ENCODE data around the gene GALNT14.

DNA sequence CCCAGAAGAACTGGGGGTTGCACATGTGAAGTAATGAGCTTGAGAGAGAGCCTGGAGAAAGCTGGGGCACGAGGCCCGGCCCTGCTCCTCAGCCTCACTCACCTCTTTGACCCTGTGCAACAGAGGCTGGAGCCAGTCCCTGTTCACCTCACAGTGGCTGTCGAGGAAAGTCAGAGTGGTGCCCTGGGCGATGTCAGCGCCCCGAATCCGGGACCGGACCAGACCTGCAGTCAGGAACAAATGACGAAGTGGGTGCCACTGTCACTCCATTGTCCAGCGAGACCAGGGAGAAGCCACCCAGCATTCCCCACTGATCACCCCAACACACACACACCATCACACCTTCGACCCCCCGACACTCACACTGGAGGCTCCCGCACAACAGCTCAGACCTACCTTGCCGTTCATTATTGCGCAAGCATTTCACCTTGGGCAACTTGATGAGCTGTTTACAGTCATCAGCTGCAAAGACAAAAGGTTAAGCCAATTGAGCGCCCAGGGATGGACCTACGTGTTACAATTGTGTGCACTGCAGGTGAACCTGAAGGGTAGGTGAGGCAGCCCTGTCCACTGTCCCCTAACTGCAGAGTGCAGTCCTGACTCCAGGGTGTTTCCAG is 182.6 kb downstream of the GALNT14 start:
- TF ChIP-seq POLR2A (IDR thresholded peaks at IDR 0.05): no peak
- TF ChIP-seq EP300 (IDR thresholded peaks at IDR 0.05): no peak
- TF ChIP-seq, protein P1, sequence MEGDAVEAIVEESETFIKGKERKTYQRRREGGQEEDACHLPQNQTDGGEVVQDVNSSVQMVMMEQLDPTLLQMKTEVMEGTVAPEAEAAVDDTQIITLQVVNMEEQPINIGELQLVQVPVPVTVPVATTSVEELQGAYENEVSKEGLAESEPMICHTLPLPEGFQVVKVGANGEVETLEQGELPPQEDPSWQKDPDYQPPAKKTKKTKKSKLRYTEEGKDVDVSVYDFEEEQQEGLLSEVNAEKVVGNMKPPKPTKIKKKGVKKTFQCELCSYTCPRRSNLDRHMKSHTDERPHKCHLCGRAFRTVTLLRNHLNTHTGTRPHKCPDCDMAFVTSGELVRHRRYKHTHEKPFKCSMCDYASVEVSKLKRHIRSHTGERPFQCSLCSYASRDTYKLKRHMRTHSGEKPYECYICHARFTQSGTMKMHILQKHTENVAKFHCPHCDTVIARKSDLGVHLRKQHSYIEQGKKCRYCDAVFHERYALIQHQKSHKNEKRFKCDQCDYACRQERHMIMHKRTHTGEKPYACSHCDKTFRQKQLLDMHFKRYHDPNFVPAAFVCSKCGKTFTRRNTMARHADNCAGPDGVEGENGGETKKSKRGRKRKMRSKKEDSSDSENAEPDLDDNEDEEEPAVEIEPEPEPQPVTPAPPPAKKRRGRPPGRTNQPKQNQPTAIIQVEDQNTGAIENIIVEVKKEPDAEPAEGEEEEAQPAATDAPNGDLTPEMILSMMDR (IDR thresholded peaks at IDR 0.05): no peak

Measured in suprapubic skin (tissue), 3 donors.